ENCODE results near the gene GNA12.
A peak's percentile ranks its signal among the peaks of the same experiment; 100 is the strongest.

The GNA12 gene

GRCh38 chr7:2818653-2819052, 25.5 kb downstream of the GNA12 start:
- peaks cover 9% of the 10 kb centered on the region for H3K36me3 Mint-ChIP-seq (ENCODE audit: low read depth)
- no peak overlapping the region for H3K4me3 Mint-ChIP-seq
- H3K27me3 Mint-ChIP-seq (ENCODE audit: low read depth) = no peaks in the 10 kb centered on the region
- H3K9me3 Mint-ChIP-seq = no peaks in the 10 kb centered on the region
- peaks cover 63% of the 10 kb centered on the region for H3K4me1 Mint-ChIP-seq
- H3K27ac Mint-ChIP-seq = peak overlapping the region in 2 of 3 experiments; percentile 26 to 45
- TF ChIP-seq CTCF (IDR thresholded peaks at IDR 0.05; ENCODE audit: unreplicated experiment in 3 of 3) = no peak

- no peak overlapping the region for H3K4me3 Mint-ChIP-seq
- no peaks in the 10 kb centered on the region for H3K9me3 Mint-ChIP-seq
- TF ChIP-seq CTCF (IDR thresholded peaks at IDR 0.05; ENCODE audit: unreplicated experiment in 3 of 3) = no peak
- H3K4me1 Mint-ChIP-seq = peaks cover 63% of the 10 kb centered on the region
- no peaks in the 10 kb centered on the region for H3K27me3 Mint-ChIP-seq (ENCODE audit: low read depth)
- peaks cover 14% of the 10 kb centered on the region for H3K36me3 Mint-ChIP-seq (ENCODE audit: low read depth)
- H3K27ac Mint-ChIP-seq = peak overlapping the region in 2 of 3 experiments; percentile 22 to 67
Measured at GRCh38 chr7:2818121-2818520, 26.0 kb downstream of the GNA12 start.

GRCh38 chr7:2817456-2817855, 26.7 kb downstream of the GNA12 start:
- TF ChIP-seq CTCF (IDR thresholded peaks at IDR 0.05; ENCODE audit: unreplicated experiment in 3 of 3) = no peak
- no peaks in the 10 kb centered on the region for H3K27me3 Mint-ChIP-seq (ENCODE audit: low read depth)
- no peaks in the 10 kb centered on the region for H3K9me3 Mint-ChIP-seq
- peak overlapping the region; percentile 40 to 67 (median 45) for H3K27ac Mint-ChIP-seq
- no peak overlapping the region for H3K4me3 Mint-ChIP-seq
- H3K36me3 Mint-ChIP-seq (ENCODE audit: low read depth) = peaks cover 14% of the 10 kb centered on the region
- peaks cover 63% of the 10 kb centered on the region for H3K4me1 Mint-ChIP-seq

GRCh38 chr7:2815875-2816245, 28.2 kb downstream of the GNA12 start:
- H3K27me3 Mint-ChIP-seq (ENCODE audit: low read depth) = no peaks in the 10 kb centered on the region
- no peaks in the 10 kb centered on the region for H3K9me3 Mint-ChIP-seq
- no peak overlapping the region for H3K4me3 Mint-ChIP-seq
- no peak for TF ChIP-seq CTCF (IDR thresholded peaks at IDR 0.05; ENCODE audit: unreplicated experiment in 3 of 3)
- H3K36me3 Mint-ChIP-seq (ENCODE audit: low read depth) = peaks cover 14% of the 10 kb centered on the region
- H3K4me1 Mint-ChIP-seq = peaks cover 64% of the 10 kb centered on the region
- peak overlapping the region; percentile 78 to 88 (median 87) for H3K27ac Mint-ChIP-seq

GRCh38 chr7:2814946-2815874, 28.9 kb downstream of the GNA12 start:
- peaks cover 68% of the 10 kb centered on the region for H3K4me1 Mint-ChIP-seq
- no peaks in the 10 kb centered on the region for H3K9me3 Mint-ChIP-seq
- peaks cover 19% of the 10 kb centered on the region for H3K36me3 Mint-ChIP-seq (ENCODE audit: low read depth)
- H3K27ac Mint-ChIP-seq = peak overlapping the region; percentile 78 to 88 (median 87)
- no peak overlapping the region for H3K4me3 Mint-ChIP-seq
- TF ChIP-seq CTCF (IDR thresholded peaks at IDR 0.05; ENCODE audit: unreplicated experiment in 3 of 3) = no peak
- no peaks in the 10 kb centered on the region for H3K27me3 Mint-ChIP-seq (ENCODE audit: low read depth)

Measured in nephron (organoid).